Measurements from ENCODE around the gene NGB. TPM values are rescaled to one million over a fixed set of nuclear protein-coding genes. Genes with fewer than 3 reads are reported as not detected.

NGB gene
- total RNA-seq, 1 donor from 2014 or later, result not detected

GRCh38 chr14:77231721-77232120 is 39.3 kb downstream of the NGB start:
- DNase-seq (ENCODE audit: low spot score), result no peak

DNA sequence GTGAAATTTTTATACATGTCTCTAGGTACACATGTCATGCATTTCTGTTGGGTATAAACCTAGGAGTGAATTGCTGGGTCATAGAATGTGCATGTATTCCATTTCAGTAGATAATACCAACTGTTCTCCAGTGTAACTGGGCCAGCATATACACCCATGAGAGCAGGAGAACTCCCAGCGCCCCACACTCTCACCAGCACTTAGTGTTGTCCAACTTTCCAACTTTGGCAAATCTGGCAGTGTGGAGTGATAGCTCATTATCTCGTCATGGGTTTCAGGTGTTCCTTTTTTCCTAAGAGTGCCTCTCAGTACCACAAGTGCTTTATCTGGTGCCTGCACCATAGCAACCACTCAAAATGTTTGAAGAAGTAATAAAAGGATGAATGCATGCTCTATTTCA is 40.1 kb downstream of the NGB start:
- DNase-seq (ENCODE audit: low spot score), result no peak

GRCh38 chr14:77228056-77228455 is 43.0 kb downstream of the NGB start:
- DNase-seq (ENCODE audit: low spot score), result no peak

- DNase-seq (ENCODE audit: low spot score), result no peak
Measured at GRCh38 chr14:77225892-77226557, 45.0 kb downstream of the NGB start.

GRCh38 chr14:77225254-77225653 is 45.8 kb downstream of the NGB start:
- no peak for DNase-seq (ENCODE audit: low spot score)

DNA sequence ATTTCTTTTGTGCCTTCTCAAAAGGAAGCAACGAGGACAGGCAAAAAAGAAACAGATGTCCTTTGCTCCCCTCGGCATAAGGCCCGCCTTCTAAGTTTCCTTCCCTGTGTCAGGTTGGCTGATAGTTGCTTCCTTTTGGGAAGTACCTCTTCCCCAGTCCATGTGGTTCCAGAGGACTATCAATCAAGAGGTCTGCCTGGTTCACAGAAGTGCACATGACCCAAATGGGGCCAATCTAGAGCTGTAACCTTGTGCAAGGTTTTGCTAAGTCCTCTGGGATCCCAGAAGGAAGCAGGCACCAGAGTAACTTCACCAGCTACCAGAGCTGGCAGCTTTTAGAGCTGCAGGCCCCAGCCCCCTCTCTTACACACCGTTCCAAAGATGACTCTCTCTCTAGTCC is 46.8 kb downstream of the NGB start:
- DNase-seq (ENCODE audit: low spot score), result no peak

DNA sequence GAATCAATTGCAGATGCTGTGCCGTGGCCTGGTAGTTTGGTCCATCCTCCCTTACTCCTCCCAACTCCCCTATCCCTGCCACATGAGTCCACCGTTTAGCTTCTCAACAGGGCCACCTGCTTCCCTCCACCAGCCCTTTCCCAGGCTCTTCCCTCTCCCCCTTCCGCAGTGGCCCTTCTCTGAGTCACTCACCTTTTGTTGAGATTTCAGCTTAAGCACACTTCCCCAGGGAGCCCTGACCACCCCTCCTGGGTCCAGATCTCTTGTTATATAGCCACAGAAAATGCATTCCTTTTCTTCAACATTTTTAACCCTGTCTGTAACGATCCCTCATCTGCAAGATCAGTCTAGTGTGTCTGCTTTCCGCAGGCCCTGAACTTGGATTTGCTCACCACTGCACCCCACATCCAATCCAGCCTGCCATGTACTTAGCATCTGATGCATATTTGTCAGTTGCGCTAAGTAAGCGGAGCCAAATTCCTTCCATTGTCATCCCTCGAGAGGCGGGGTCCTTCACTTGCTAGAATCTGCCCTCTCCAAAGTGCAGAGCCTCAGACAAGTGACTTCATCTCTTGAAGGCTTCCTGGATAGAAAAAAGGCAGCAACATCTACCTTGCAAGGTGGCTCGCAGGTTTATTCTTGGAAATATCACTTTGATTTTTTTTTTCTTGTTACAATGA is 48.3 kb downstream of the NGB start:
- DNase-seq (ENCODE audit: low spot score), result no peak

GRCh38 chr14:77221241-77221871 is 49.6 kb downstream of the NGB start:
- DNase-seq (ENCODE audit: low spot score), result no peak

- DNase-seq (ENCODE audit: low spot score), result no peak
Measured at GRCh38 chr14:77220246-77221017, 50.6 kb downstream of the NGB start.

DNA sequence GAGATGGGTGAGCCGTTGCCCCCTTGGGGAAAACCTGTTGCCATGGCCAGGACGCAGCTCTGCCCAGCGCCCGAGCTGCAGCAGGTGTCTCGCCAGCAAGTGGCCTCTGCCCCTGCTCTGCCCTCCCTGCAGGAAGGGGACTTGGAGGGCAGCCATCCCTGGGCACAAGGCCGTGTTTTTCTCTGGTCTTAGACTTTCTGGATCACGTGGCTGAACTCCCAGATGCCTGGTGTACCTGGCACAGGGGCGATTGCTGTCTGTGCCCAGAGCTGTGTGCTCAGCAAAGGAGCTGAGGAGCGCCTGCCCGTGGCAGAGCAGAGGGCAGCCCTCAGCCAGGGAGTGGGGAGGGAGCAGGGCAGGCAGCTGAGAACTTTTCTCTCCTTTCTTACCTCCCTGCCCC is 51.4 kb downstream of the NGB start:
- no peak for DNase-seq (ENCODE audit: low spot score)

GRCh38 chr14:77217551-77217950 is 53.5 kb downstream of the NGB start:
- no peak for DNase-seq (ENCODE audit: low spot score)

Other genes with a start within 250 kb of the NGB start
- 70.9 TPM for gene IRF2BPL, start 242.5 kb downstream of the NGB start, total RNA-seq
- 31.2 TPM for gene CIPC, start 172.9 kb downstream of the NGB start, total RNA-seq
- 0.09 TPM for gene ZDHHC22, start 129.4 kb downstream of the NGB start, total RNA-seq
- 1.4 TPM for gene TMEM63C, start 89.4 kb downstream of the NGB start, total RNA-seq
- gene POMT2, start 49.7 kb upstream of the NGB start, total RNA-seq, result 36.5 TPM
- gene GSTZ1, start 49.8 kb upstream of the NGB start, total RNA-seq, result 13.8 TPM
- gene TMED8, start 105.9 kb upstream of the NGB start, total RNA-seq, result 13.0 TPM
- gene SAMD15, start 106.2 kb upstream of the NGB start, total RNA-seq, result 3.5 TPM
- gene NOXRED1, start 152.3 kb upstream of the NGB start, total RNA-seq, result 0.37 TPM
- gene VIPAS39, start 186.4 kb upstream of the NGB start, total RNA-seq, result 21.7 TPM
- gene AHSA1, start 186.9 kb upstream of the NGB start, total RNA-seq, result 153 TPM
- 0.23 TPM for gene ISM2, start 227.6 kb upstream of the NGB start, total RNA-seq